GM12878 (cell line): ENCODE data around the gene GPR62. TPM values are rescaled to one million over a fixed set of nuclear protein-coding genes. Genes with fewer than 3 reads are reported as not detected.

Experiments
- ATAC-seq: fragments of 200-7000 bp; cut with Tn5 transposase; 3 replicates; pipeline ENCODE4 v1.9.1; 2020; ENCODE audit warnings: mild to moderate bottlenecking, moderate library complexity
- BruUV-seq: library from RNA; stranded (reverse); fragments of 400-500 nt; replicated peaks from 2 replicates; lab custom pipeline; 2021; lab: Mats Ljungman, UMichigan
- CTCF ChIA-PET: fragments of 300-600 bp; sonication (Branson Sonifier 250); formaldehyde crosslinking; extraction: SDS; loops from one replicate; lab custom pipeline; 2021; ENCODE audit warnings: inconsistent platforms; lab: Yijun Ruan, JAX
- POLR2A ChIA-PET: fragments of 350-600 bp; formaldehyde crosslinking; extraction: SDS; loops from one replicate; lab custom pipeline; 2021; ENCODE audit warnings: inconsistent platforms; lab: Charles Lee
- RAD21 ChIA-PET: fragments of 300-600 bp; sonication (Branson Sonifier 250); formaldehyde crosslinking; loops from one replicate; lab custom pipeline; 2023; ENCODE audit warnings: antibody characterized with exemption; ENCODE audit not compliant: unreplicated experiment; lab: Charles Lee
- SMC1A ChIA-PET: fragments of 300-600 bp; sonication (Branson Sonifier 250); formaldehyde crosslinking; loops from one replicate; lab custom pipeline; 2023; ENCODE audit not compliant: unreplicated experiment, uncharacterized antibody; lab: Charles Lee
- DNase-seq: peaks from one replicate; pipeline ENCODE4 v3.0.0-alpha.2; 2011; ENCODE audit warnings: low read depth, low spot score
- FAIRE-seq: peaks from 3 replicates; lab custom pipeline; 2011; peaks lifted over from hg19 to GRCh38; lab: Jason Lieb, UNC
- H2AFZ ChIP-seq: 2 replicates; pipeline ENCODE4 v1.6.0; 2011; ENCODE audit warnings: low read depth, low read length, control low read depth; ENCODE audit not compliant: control insufficient read depth
- H3K27ac ChIP-seq: 2 replicates; pipeline ENCODE4 v1.5.1; 2011; ENCODE audit warnings: control low read depth; ENCODE audit not compliant: control insufficient read depth, insufficient read depth
- H3K27me3 ChIP-seq, 2 experiments: replicated peaks in 1 of 2; 2 replicates each; pipeline versions ENCODE4 v1.6.0 to v1.6.1; 2011; ENCODE audit warnings: low read length in 1 of 2; ENCODE audit not compliant: control insufficient read depth in 2 of 2, insufficient read depth in 2 of 2
- H3K36me3 ChIP-seq, 2 experiments: 2 replicates each; pipeline ENCODE4 v1.5.1; 2011; ENCODE audit warnings: low read length in 1 of 2; ENCODE audit not compliant: control insufficient read depth in 2 of 2, insufficient read depth in 2 of 2
- H3K4me1 ChIP-seq: 2 replicates; pipeline ENCODE4 v1.6.1; 2011; ENCODE audit warnings: mild to moderate bottlenecking, low read length, moderate library complexity, mixed read lengths; ENCODE audit not compliant: control insufficient read depth, insufficient read depth
- H3K4me2 ChIP-seq: 2 replicates; pipeline ENCODE4 v1.6.0; 2011; ENCODE audit warnings: control low read depth; ENCODE audit not compliant: control insufficient read depth, insufficient read depth
- H3K4me3 ChIP-seq: fragments of 200-600 bp; sonication (generic); 2 replicates; pipeline ENCODE4 v1.5.1; 2016
- H3K79me2 ChIP-seq: 2 replicates; pipeline ENCODE4 v1.6.0; 2011; ENCODE audit warnings: low read length; ENCODE audit not compliant: control insufficient read depth, insufficient read depth
- H3K9ac ChIP-seq: 2 replicates; pipeline ENCODE4 v1.8.0; 2011; ENCODE audit warnings: low read length, control low read depth, mixed read lengths; ENCODE audit not compliant: control insufficient read depth, insufficient read depth
- H3K9me3 ChIP-seq: replicated peaks from 3 replicates; pipeline ENCODE4 v1.5.1; 2011; ENCODE audit warnings: mild to moderate bottlenecking, low read length; ENCODE audit not compliant: control insufficient read depth, insufficient read depth
- H4K20me1 ChIP-seq: 2 replicates; pipeline ENCODE4 v1.6.0; 2011; ENCODE audit not compliant: control insufficient read depth, insufficient read depth
- CREB1 ChIP-seq: IDR thresholded peaks from 2 replicates; pipeline ENCODE4 v1.6.1; 2012; ENCODE audit warnings: low read depth, mild to moderate bottlenecking, inconsistent platforms
- EGR1 ChIP-seq, 2 experiments: IDR thresholded peaks; 1 replicate in 1 of 2; 2 replicates in 1 of 2; pipeline ENCODE4 v1.6.1; 2011 to 2012; ENCODE audit warnings: low read depth in 2 of 2, low read length in 2 of 2, borderline replicate concordance in 1 of 2, mild to moderate bottlenecking in 1 of 2, moderate library complexity in 1 of 2
- IKZF1 ChIP-seq: fragments of 450-650 bp; conservative IDR thresholded peaks from 2 replicates; pipeline ENCODE4 v1.6.1; 2017; ENCODE audit warnings: antibody characterized with exemption, mild to moderate bottlenecking
- POLR2AphosphoS5 ChIP-seq: IDR thresholded peaks from 2 replicates; pipeline ENCODE4 v1.6.1; 2011; ENCODE audit warnings: mild to moderate bottlenecking, low read length, inconsistent platforms
- RELA ChIP-seq: fragments of 450-650 bp; IDR thresholded peaks from 2 replicates; pipeline ENCODE4 v1.8.0; 2014; ENCODE audit warnings: borderline replicate concordance; ENCODE audit not compliant: partially characterized antibody
- WGBS: methylation state at CpG from one replicate; pipeline ENCODE4 v1.1.6; 2016; ENCODE audit warnings: low lambda C conversion rate; ENCODE audit not compliant: insufficient replicate concordance, insufficient coverage; ENCODE audit errors: missing lambda C conversion rate; 5-methylcytosine and 5-hydroxymethylcytosine counted together
- in situ Hi-C: fragments of 300-500 bp; cut with MboI; formaldehyde crosslinking; loops from 9 replicates; pipeline ENCODE4 v1.14.3; 2018; ENCODE audit warnings: mixed read lengths
- intact Hi-C: fragments of 100-400 bp; cut with micrococcal nuclease; formaldehyde crosslinking; loops from one replicate; pipeline ENCODE4 v1.14.2; 2022; ENCODE audit not compliant: unreplicated experiment
- polyA plus RNA-seq, 11 experiments: library from polyadenylated mRNA; depleted of rRNA in 4 of 11; unstranded in 6 of 11; stranded (reverse) in 5 of 11; fragments of >200 nt; fragmentation: Nextera tagmentation in 4 of 11; fragmentation: Illumina TruSeq in 1 of 11; extraction: Ambion mirVana in 4 of 11; extraction: Trizol in 1 of 11; gene quantifications; 1 replicate in 1 of 11; 2 replicates in 10 of 11; pipeline versions ENCODE4 v1.2.1 to v1.2.3, GENCODE V29; 2011 to 2016; ENCODE audit warnings: inconsistent platforms in 2 of 11, missing spikeins in 2 of 11, low read depth in 1 of 11
- total RNA-seq, 4 experiments: library from RNA; depleted of rRNA in 3 of 4; stranded (reverse); fragments of >200 nt in 3 of 4; fragmentation: Illumina TruSeq in 1 of 4; extraction: Trizol in 1 of 4; gene quantifications; 2 replicates each; pipeline versions ENCODE4 v1.2.1 to v1.2.3, GENCODE V29; 2013 to 2021
- TF ChIP-seq, protein P1 (sequence below): fragments of 450-650 bp; IDR thresholded peaks from 2 replicates; pipeline ENCODE4 v1.6.1; 2017; ENCODE audit warnings: mild to moderate bottlenecking, moderate library complexity
- TF ChIP-seq, protein P2 (sequence below): fragments of 450-650 bp; IDR thresholded peaks from 2 replicates; pipeline ENCODE4 v1.6.1; 2016; ENCODE audit warnings: mild to moderate bottlenecking

GPR62 gene
- total and polyA plus RNA-seq, 10 of the 15 experiments (the other 5 are each of a cell fraction or from before 2014, with no cell fraction given) = not detected

DNA sequence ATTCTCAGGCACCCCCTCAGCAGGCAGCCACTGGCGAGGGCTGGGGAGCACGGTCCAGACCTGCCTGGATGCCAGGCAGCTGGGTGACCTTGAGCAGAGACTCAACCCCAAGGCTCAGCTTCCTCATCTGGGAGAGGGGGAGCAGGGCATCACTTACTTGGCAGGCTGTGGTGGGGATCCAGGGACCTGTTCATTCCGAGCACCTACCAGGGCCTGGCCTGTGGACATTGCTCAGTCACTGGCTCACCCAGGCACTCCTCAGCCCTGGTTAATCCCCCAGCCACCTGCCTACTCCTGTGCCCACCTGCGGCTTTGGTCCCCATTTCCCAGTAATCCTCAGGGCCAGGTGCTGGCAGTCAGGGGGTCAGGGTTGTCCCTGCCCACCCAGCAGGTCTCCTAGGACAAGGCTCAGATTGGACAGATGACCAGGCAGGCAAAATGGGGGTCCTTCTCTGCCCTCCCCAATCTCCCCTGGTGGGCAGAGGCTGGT is 49.8 kb downstream of the GPR62 start (continued):
- TF ChIP-seq CREB1 = no peak
- TF ChIP-seq POLR2AphosphoS5 = no peak

DNA sequence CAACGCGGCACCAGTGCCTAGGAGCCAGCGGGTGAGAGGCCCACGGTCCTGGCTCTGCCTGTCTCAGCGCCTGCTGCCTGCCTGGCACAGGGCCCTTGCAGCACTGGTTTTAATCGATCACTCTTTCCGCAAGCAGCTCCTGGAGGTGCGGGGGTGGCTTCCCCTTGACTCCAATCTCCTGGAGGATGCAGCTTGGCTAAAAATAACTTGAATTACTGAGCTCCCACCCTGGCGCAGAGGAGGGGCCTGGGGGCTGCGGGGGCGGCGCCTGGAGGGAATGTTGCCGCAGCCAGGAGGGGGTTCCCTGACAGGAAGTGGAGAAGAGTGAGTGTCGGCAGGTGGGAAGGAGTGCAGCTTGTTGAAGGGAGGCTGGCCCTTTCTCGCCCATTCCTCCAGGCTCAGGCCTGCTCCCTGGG is 50.4 kb downstream of the GPR62 start:
- Histone ChIP-seq H3K36me3 (no peaks in the 10 kb centered on the region), H3K27ac (no peak overlapping the region), H3K4me1 (peaks cover 12% of the 10 kb centered on the region), H3K9me3 (no peaks in the 10 kb centered on the region), H3K4me2 (peak overlapping the region; percentile 33; the same call in 1 of the 2 replicates), H3K27me3 (no peaks in the 10 kb centered on the region; a peak in 1 of 4 replicates), H3K79me2 (no peaks in the 10 kb centered on the region), H3K9ac (no peak overlapping the region), H4K20me1 (no peaks in the 10 kb centered on the region), H3K4me3 (no peak overlapping the region), H2AFZ (0 out of 2 replicates have a peak overlapping the region, but pooled peaks have one; percentile 29)
- SMC1A ChIA-PET = interaction anchor here (1.0 to 7.7 kb wide), 9 partner anchors 11 to 143 kb away, joined by 3 to 179 read pairs (median 5); partner anchors contain the start of gene DUSP7
- POLR2A ChIA-PET = interaction anchor here (0.5 to 1.4 kb wide), 5 partner anchors 8 to 50 kb away, joined by 4 to 6 read pairs (median 4); partner anchors contain the start of gene DUSP7
- TF ChIP-seq RELA (no peak), IKZF1 (peak; percentile 43), EGR1 (IDR thresholded peaks at IDR 0.05; ENCODE audit: borderline replicate concordance in 1 of 2, low read depth in 2 of 2, low read length in 2 of 2) (peak in 1 of 2 experiments; percentile 45; a peak in 1 of 3 replicates)
- TF ChIP-seq, protein P1, sequence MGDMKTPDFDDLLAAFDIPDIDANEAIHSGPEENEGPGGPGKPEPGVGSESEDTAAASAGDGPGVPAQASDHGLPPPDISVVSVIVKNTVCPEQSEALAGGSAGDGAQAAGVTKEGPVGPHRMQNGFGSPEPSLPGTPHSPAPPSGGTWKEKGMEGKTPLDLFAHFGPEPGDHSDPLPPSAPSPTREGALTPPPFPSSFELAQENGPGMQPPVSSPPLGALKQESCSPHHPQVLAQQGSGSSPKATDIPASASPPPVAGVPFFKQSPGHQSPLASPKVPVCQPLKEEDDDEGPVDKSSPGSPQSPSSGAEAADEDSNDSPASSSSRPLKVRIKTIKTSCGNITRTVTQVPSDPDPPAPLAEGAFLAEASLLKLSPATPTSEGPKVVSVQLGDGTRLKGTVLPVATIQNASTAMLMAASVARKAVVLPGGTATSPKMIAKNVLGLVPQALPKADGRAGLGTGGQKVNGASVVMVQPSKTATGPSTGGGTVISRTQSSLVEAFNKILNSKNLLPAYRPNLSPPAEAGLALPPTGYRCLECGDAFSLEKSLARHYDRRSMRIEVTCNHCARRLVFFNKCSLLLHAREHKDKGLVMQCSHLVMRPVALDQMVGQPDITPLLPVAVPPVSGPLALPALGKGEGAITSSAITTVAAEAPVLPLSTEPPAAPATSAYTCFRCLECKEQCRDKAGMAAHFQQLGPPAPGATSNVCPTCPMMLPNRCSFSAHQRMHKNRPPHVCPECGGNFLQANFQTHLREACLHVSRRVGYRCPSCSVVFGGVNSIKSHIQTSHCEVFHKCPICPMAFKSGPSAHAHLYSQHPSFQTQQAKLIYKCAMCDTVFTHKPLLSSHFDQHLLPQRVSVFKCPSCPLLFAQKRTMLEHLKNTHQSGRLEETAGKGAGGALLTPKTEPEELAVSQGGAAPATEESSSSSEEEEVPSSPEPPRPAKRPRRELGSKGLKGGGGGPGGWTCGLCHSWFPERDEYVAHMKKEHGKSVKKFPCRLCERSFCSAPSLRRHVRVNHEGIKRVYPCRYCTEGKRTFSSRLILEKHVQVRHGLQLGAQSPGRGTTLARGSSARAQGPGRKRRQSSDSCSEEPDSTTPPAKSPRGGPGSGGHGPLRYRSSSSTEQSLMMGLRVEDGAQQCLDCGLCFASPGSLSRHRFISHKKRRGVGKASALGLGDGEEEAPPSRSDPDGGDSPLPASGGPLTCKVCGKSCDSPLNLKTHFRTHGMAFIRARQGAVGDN = no peak
- TF ChIP-seq, protein P2, sequence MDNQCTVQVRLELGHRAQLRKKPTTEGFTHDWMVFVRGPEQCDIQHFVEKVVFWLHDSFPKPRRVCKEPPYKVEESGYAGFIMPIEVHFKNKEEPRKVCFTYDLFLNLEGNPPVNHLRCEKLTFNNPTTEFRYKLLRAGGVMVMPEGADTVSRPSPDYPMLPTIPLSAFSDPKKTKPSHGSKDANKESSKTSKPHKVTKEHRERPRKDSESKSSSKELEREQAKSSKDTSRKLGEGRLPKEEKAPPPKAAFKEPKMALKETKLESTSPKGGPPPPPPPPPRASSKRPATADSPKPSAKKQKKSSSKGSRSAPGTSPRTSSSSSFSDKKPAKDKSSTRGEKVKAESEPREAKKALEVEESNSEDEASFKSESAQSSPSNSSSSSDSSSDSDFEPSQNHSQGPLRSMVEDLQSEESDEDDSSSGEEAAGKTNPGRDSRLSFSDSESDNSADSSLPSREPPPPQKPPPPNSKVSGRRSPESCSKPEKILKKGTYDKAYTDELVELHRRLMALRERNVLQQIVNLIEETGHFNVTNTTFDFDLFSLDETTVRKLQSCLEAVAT = peak; percentile 91
- BruUV-seq = no TSS peak
- 34% methylated on average over 13 of the region's 15 CpGs for whole genome bisulfite sequencing
- CTCF ChIA-PET = interaction anchor here (0.8 to 10.6 kb wide), 10 partner anchors 10 to 148 kb away, joined by 3 to 334 read pairs (median 18); partner anchors contain the start of genes ACY1 and DUSP7
- ATAC-seq = no peak
- DNase-seq = no peak
- intact Hi-C loops = no loop called here
- no peak for FAIRE-seq
- RAD21 ChIA-PET = interaction anchor here (2.4 to 8.5 kb wide), 7 partner anchors 16 to 139 kb away, joined by 21 to 165 read pairs (median 51); partner anchors contain the start of gene DUSP7
- in situ Hi-C loops = no loop called here
